HepG2 (cell line): ENCODE results near the gene IGFLR1. TPM values are rescaled to one million over a fixed set of nuclear protein-coding genes. Genes with fewer than 3 reads are reported as not detected.

ENCODE experiments used
- AFF4 ChIP-seq: sonication (generic); formaldehyde crosslinking; IDR thresholded peaks from 2 replicates; pipeline ENCODE4 v1.4.0; 2020; ENCODE audit warnings: missing genetic modification reagents
- ATF2 ChIP-seq: sonication (generic); formaldehyde crosslinking; IDR thresholded peaks from 2 replicates; pipeline ENCODE4 v1.4.0; 2020; ENCODE audit warnings: missing genetic modification reagents
- CEBPB ChIP-seq: IDR thresholded peaks from 2 replicates; pipeline ENCODE4 v1.6.1; 2011; ENCODE audit warnings: low read depth, low read length, improper control_type of control experiment, borderline replicate concordance
- MAZ ChIP-seq, 2 experiments: sonication (generic) in 1 of 2; formaldehyde crosslinking in 1 of 2; IDR thresholded peaks; 2 replicates each; pipeline versions ENCODE4 v1.5.0 to v1.6.1; 2012 to 2020; ENCODE audit warnings: low read depth in 2 of 2, mild to moderate bottlenecking in 2 of 2, borderline replicate concordance in 1 of 2, improper control_type of control experiment in 1 of 2, low read length in 1 of 2, missing genetic modification reagents in 1 of 2, moderate library complexity in 1 of 2
- PAX8 ChIP-seq: sonication (generic); formaldehyde crosslinking; IDR thresholded peaks from 2 replicates; pipeline ENCODE4 v1.8.0; 2022; ENCODE audit warnings: mild to moderate bottlenecking, missing genetic modification reagents, borderline replicate concordance
- TERF1 ChIP-seq: sonication (generic); formaldehyde crosslinking; IDR thresholded peaks from 2 replicates; pipeline ENCODE4 v1.8.0; 2022; ENCODE audit warnings: mild to moderate bottlenecking, missing genetic modification reagents, moderate library complexity
- ZHX2 ChIP-seq, 2 experiments: sonication (generic) in 1 of 2; formaldehyde crosslinking in 1 of 2; IDR thresholded peaks; 2 replicates each; pipeline versions ENCODE4 v1.6.1 to v1.9.0; 2014 to 2022; ENCODE audit warnings: antibody characterized with exemption in 1 of 2, borderline replicate concordance in 1 of 2, inconsistent platforms in 1 of 2, low read depth in 1 of 2, missing genetic modification reagents in 1 of 2
- ZNF44 ChIP-seq: sonication (generic); formaldehyde crosslinking; IDR thresholded peaks from 2 replicates; pipeline ENCODE4 v1.5.1; 2020; ENCODE audit warnings: mild to moderate bottlenecking, missing genetic modification reagents
- ZNF501 ChIP-seq: sonication (generic); formaldehyde crosslinking; IDR thresholded peaks from 2 replicates; pipeline ENCODE4 v1.5.1; 2020; ENCODE audit warnings: mild to moderate bottlenecking, moderate library complexity, missing genetic modification reagents
- ZNF598 ChIP-seq: sonication (generic); formaldehyde crosslinking; IDR thresholded peaks from 2 replicates; pipeline ENCODE4 v1.5.1; 2020; ENCODE audit warnings: mild to moderate bottlenecking, missing genetic modification reagents, borderline replicate concordance
- ZNF605 ChIP-seq: sonication (generic); formaldehyde crosslinking; IDR thresholded peaks from 2 replicates; pipeline ENCODE4 v1.8.0; 2022; ENCODE audit warnings: mild to moderate bottlenecking, missing genetic modification reagents
- polyA plus RNA-seq, 8 experiments: library from polyadenylated mRNA; depleted of rRNA in 3 of 8; stranded (reverse) in 7 of 8; unstranded in 1 of 8; fragments of >200 nt; fragmentation: Illumina TruSeq in 4 of 8; extraction: Trizol in 4 of 8; gene quantifications; 2 replicates each; pipeline versions ENCODE4 v1.2.1 to v1.2.3, GENCODE V29; 2011 to 2016; ENCODE audit warnings: low read depth in 4 of 8, missing spikeins in 1 of 8, mixed read lengths in 1 of 8; ENCODE audit not compliant: insufficient read depth in 1 of 8
- total RNA-seq, 5 experiments: library from RNA; depleted of rRNA; stranded (reverse); fragments of >200 nt; fragmentation: Illumina TruSeq; extraction: Trizol; gene quantifications; 2 replicates each; pipeline ENCODE4 v1.2.3, GENCODE V29; 2016; ENCODE audit warnings: low read depth in 1 of 5
- TF ChIP-seq, protein P1 (sequence below), 2 experiments: fragments of 450-650 bp in 1 of 2; sonication (generic) in 1 of 2; formaldehyde crosslinking; IDR thresholded peaks; 2 replicates each; pipeline versions ENCODE4 v1.5.0 to v1.8.0; 2020 to 2022; ENCODE audit warnings: mild to moderate bottlenecking in 1 of 2, missing genetic modification reagents in 1 of 2

Gene IGFLR1
- total and polyA plus RNA-seq, 2 of the 13 experiments (the other 11 are each of a cell fraction or from before 2014, with no cell fraction given), result 5.4 to 8.9 TPM

GRCh38 chr19:35745328-35746086, 3.3 kb upstream of the IGFLR1 start, which contains the start of the genes PSENEN and U2AF1L4 (continued):
- TF ChIP-seq MAZ (IDR thresholded peaks at IDR 0.05; ENCODE audit: borderline replicate concordance, low read depth, low read length) (peak; percentile 66), MAZ (CRISPR knock-in tag; IDR thresholded peaks at IDR 0.05; ENCODE audit: low read depth) (no peak), ZNF44 (CRISPR knock-in tag) (0 out of 2 replicates have a peak, but pooled peaks have one; percentile 26), PAX8 (CRISPR knock-in tag) (no peak), TERF1 (CRISPR knock-in tag) (no peak), ZNF605 (CRISPR knock-in tag) (peak; percentile 43; the same call in 1 of the 2 replicates), CEBPB (peak; percentile 67), ZNF598 (peak; percentile 63; the same call in 1 of the 2 replicates), ATF2 (CRISPR knock-in tag) (peak; percentile 56; the same call in 1 of the 2 replicates), AFF4 (no peak), ZHX2 (IDR thresholded peaks at IDR 0.05; ENCODE audit: low read depth) (peak; percentile 70), ZHX2 (CRISPR knock-in tag; IDR thresholded peaks at IDR 0.05; ENCODE audit: borderline replicate concordance) (no peak), ZNF501 (CRISPR knock-in tag) (peak; percentile 64)
- TF ChIP-seq, protein P1, sequence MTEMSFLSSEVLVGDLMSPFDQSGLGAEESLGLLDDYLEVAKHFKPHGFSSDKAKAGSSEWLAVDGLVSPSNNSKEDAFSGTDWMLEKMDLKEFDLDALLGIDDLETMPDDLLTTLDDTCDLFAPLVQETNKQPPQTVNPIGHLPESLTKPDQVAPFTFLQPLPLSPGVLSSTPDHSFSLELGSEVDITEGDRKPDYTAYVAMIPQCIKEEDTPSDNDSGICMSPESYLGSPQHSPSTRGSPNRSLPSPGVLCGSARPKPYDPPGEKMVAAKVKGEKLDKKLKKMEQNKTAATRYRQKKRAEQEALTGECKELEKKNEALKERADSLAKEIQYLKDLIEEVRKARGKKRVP (CRISPR knock-in tag; IDR thresholded peaks at IDR 0.05), result peak in 1 of 2 experiments; percentile 58; a peak in 2 of 4 replicates
